DOHH2 (cell line): Measurements from ENCODE around the gene IPO8.

ENCODE experiments used
- CTCF ChIP-seq: fragments of 200-600 bp; sonication (generic); IDR thresholded peaks from one replicate; pipeline ENCODE4 v1.5.1; 2014; ENCODE audit warnings: antibody characterized with exemption, mild to moderate bottlenecking, low read depth, low read length; ENCODE audit not compliant: poor library complexity, severe bottlenecking
- EZH2phosphoT487 ChIP-seq: fragments of 200-600 bp; sonication (generic); IDR thresholded peaks from 2 replicates; pipeline ENCODE4 v1.6.1; 2017; ENCODE audit warnings: borderline replicate concordance, mild to moderate bottlenecking, antibody characterized with exemption, low read length, moderate library complexity, mixed read lengths

- TF ChIP-seq CTCF: no peak
- no peak for TF ChIP-seq EZH2phosphoT487
These were observed 48.8 kb downstream of the IPO8 start for GRCh38 chr12:30646821-30647220.
